ENCODE measurements around the gene VAMP1. TPM values are rescaled to one million over a fixed set of nuclear protein-coding genes. Genes with fewer than 3 reads are reported as not detected.

The VAMP1 gene
- polyA plus RNA-seq, 3 donors from 2014 or later: 7.8 to 9.7 (median 8.4) TPM

- Mint-ChIP-seq H3K9me3 (no peaks in the 10 kb centered on the region), H3K27me3 (ENCODE audit: low read depth in 3 of 3) (peaks cover 6 to 17% (median 16%) of the 10 kb centered on the region in 3 donors), H3K36me3 (peaks cover 27 to 44% (median 40%) of the 10 kb centered on the region in 3 donors), H3K4me1 (peaks cover 77 to 93% of the 10 kb centered on the region in 2 donors), H3K27ac (peak overlapping the region; percentile 86 to 97 (median 93)), H3K4me3 (peak overlapping the region; percentile 39 to 70 (median 47))
- peak; percentile 53 to 58 (median 57) for DNase-seq
Measured at GRCh38 chr12:6465467-6466183, 4.9 kb downstream of the VAMP1 start.

GRCh38 chr12:6464531-6464930 lies 5.9 kb downstream of the VAMP1 start:
- peak overlapping the region; percentile 97 to 100 (median 99) for H3K27ac Mint-ChIP-seq
- no peak for DNase-seq
- peak overlapping the region; percentile 41 to 82 (median 48) for H3K4me3 Mint-ChIP-seq
- H3K36me3 Mint-ChIP-seq: peaks cover 27 to 45% (median 40%) of the 10 kb centered on the region in 3 donors
- no peaks in the 10 kb centered on the region for H3K9me3 Mint-ChIP-seq
- peaks cover 73 to 90% of the 10 kb centered on the region in 2 donors for H3K4me1 Mint-ChIP-seq
- H3K27me3 Mint-ChIP-seq (ENCODE audit: low read depth in 3 of 3): peaks cover 6 to 11% (median 8%) of the 10 kb centered on the region in 3 donors

- H3K27me3 Mint-ChIP-seq (ENCODE audit: low read depth in 3 of 3): peaks cover 6 to 9% (median 8%) of the 10 kb centered on the region in 3 donors
- peak overlapping the region; percentile 68 to 87 (median 80) for H3K4me3 Mint-ChIP-seq
- H3K4me1 Mint-ChIP-seq: peaks cover 68 to 90% of the 10 kb centered on the region in 2 donors
- no peaks in the 10 kb centered on the region for H3K9me3 Mint-ChIP-seq
- H3K36me3 Mint-ChIP-seq: peaks cover 30 to 51% (median 46%) of the 10 kb centered on the region in 3 donors
- H3K27ac Mint-ChIP-seq: peak overlapping the region; percentile 97 to 100 (median 99)
- no peak for DNase-seq
Measured at GRCh38 chr12:6463858-6464257, 6.6 kb downstream of the VAMP1 start.

GRCh38 chr12:6463216-6463615 lies 7.3 kb downstream of the VAMP1 start:
- peaks cover 37 to 58% (median 52%) of the 10 kb centered on the region in 3 donors for H3K36me3 Mint-ChIP-seq

GRCh38 chr12:6462234-6462995 lies 8.1 kb downstream of the VAMP1 start:
- Mint-ChIP-seq H3K27ac (peak overlapping the region; percentile 97 to 100 (median 99)), H3K9me3 (no peaks in the 10 kb centered on the region), H3K27me3 (ENCODE audit: low read depth in 3 of 3) (peaks cover 6 to 13% (median 8%) of the 10 kb centered on the region in 3 donors), H3K4me1 (peaks cover 60 to 81% of the 10 kb centered on the region in 2 donors), H3K4me3 (peak overlapping the region; percentile 71 to 87 (median 80)), H3K36me3 (peaks cover 38 to 62% (median 52%) of the 10 kb centered on the region in 3 donors)
- DNase-seq: no peak

More at GRCh38 chr12:6463216-6463615, 7.3 kb downstream of the VAMP1 start:
- Mint-ChIP-seq H3K27ac (peak overlapping the region; percentile 97 to 100 (median 99)), H3K9me3 (no peaks in the 10 kb centered on the region), H3K27me3 (ENCODE audit: low read depth in 3 of 3) (peaks cover 6 to 13% (median 8%) of the 10 kb centered on the region in 3 donors), H3K4me3 (peak overlapping the region; percentile 68 to 87 (median 80)), H3K4me1 (peaks cover 64 to 88% of the 10 kb centered on the region in 2 donors)
- DNase-seq: peak in 1 of 3 donors; percentile 24

GRCh38 chr12:6461401-6462233 lies 8.9 kb downstream of the VAMP1 start:
- peak; percentile 87 to 89 (median 87) for DNase-seq
- H3K27ac Mint-ChIP-seq: peak overlapping the region; percentile 97 to 100 (median 99)
- peaks cover 35 to 68% (median 52%) of the 10 kb centered on the region in 3 donors for H3K36me3 Mint-ChIP-seq
- peaks cover 6 to 13% (median 8%) of the 10 kb centered on the region in 3 donors for H3K27me3 Mint-ChIP-seq (ENCODE audit: low read depth in 3 of 3)
- H3K4me3 Mint-ChIP-seq: peak overlapping the region; percentile 71 to 87 (median 80)
- H3K9me3 Mint-ChIP-seq: no peaks in the 10 kb centered on the region
- peaks cover 56 to 73% of the 10 kb centered on the region in 2 donors for H3K4me1 Mint-ChIP-seq

GRCh38 chr12:6460751-6461371 lies 9.6 kb downstream of the VAMP1 start:
- peaks cover 38 to 71% (median 50%) of the 10 kb centered on the region in 3 donors for H3K36me3 Mint-ChIP-seq
- DNase-seq: peak; percentile 46 to 58 (median 57)
- H3K4me1 Mint-ChIP-seq: peaks cover 58 to 66% of the 10 kb centered on the region in 2 donors
- peak overlapping the region; percentile 71 to 87 (median 80) for H3K4me3 Mint-ChIP-seq
- H3K9me3 Mint-ChIP-seq: no peaks in the 10 kb centered on the region
- H3K27me3 Mint-ChIP-seq (ENCODE audit: low read depth in 3 of 3): peaks cover 6 to 13% (median 8%) of the 10 kb centered on the region in 3 donors
- peak overlapping the region; percentile 97 to 100 (median 99) for H3K27ac Mint-ChIP-seq

GRCh38 chr12:6459004-6459337 lies 11.5 kb downstream of the VAMP1 start:
- Mint-ChIP-seq H3K4me3 (peak overlapping the region in 1 of 5 donors; percentile 1), H3K27ac (peak overlapping the region; percentile 69 to 96 (median 86)), H3K27me3 (ENCODE audit: low read depth in 3 of 3) (peaks cover 6 to 11% (median 6%) of the 10 kb centered on the region in 3 donors), H3K4me1 (peaks cover 53 to 55% of the 10 kb centered on the region in 2 donors), H3K9me3 (no peaks in the 10 kb centered on the region), H3K36me3 (peaks cover 40 to 61% (median 46%) of the 10 kb centered on the region in 3 donors)
- no peak for DNase-seq

GRCh38 chr12:6458281-6459003 lies 12.0 kb downstream of the VAMP1 start:
- H3K4me3 Mint-ChIP-seq: no peak overlapping the region
- peaks cover 6 to 11% (median 6%) of the 10 kb centered on the region in 3 donors for H3K27me3 Mint-ChIP-seq (ENCODE audit: low read depth in 3 of 3)
- peak overlapping the region; percentile 69 to 96 (median 86) for H3K27ac Mint-ChIP-seq
- H3K9me3 Mint-ChIP-seq: no peaks in the 10 kb centered on the region
- peaks cover 49 to 53% of the 10 kb centered on the region in 2 donors for H3K4me1 Mint-ChIP-seq
- H3K36me3 Mint-ChIP-seq: peaks cover 37 to 60% (median 43%) of the 10 kb centered on the region in 3 donors
- DNase-seq: no peak

GRCh38 chr12:6457220-6457945 lies 13.1 kb downstream of the VAMP1 start:
- Mint-ChIP-seq H3K27me3 (ENCODE audit: low read depth in 3 of 3) (peaks cover 0 to 11% (median 6%) of the 10 kb centered on the region in 3 donors), H3K36me3 (peaks cover 33 to 53% (median 38%) of the 10 kb centered on the region in 3 donors), H3K9me3 (no peaks in the 10 kb centered on the region), H3K4me3 (no peak overlapping the region), H3K4me1 (peaks cover 49 to 53% of the 10 kb centered on the region in 2 donors), H3K27ac (peak overlapping the region in 5 of 6 donors; percentile 16 to 72 (median 62))
- DNase-seq: no peak

- Mint-ChIP-seq H3K4me1 (peaks cover 43 to 44% of the 10 kb centered on the region in 2 donors), H3K36me3 (peaks cover 7 to 22% (median 16%) of the 10 kb centered on the region in 3 donors), H3K4me3 (peak overlapping the region; percentile 90 to 100 (median 100)), H3K27ac (peak overlapping the region; percentile 97 to 100 (median 98)), H3K9me3 (no peaks in the 10 kb centered on the region), H3K27me3 (ENCODE audit: low read depth in 3 of 3) (peaks cover 0 to 5% (median 0%) of the 10 kb centered on the region in 3 donors)
- no peak for DNase-seq
Measured at GRCh38 chr12:6452944-6453630, 17.4 kb downstream of the VAMP1 start.

All from immature natural killer cell (primary cell).